ENCODE data around the gene PLA2G4D. TPM values are rescaled to one million over a fixed set of nuclear protein-coding genes. Genes with fewer than 3 reads are reported as not detected.

Gene PLA2G4D
- polyA plus RNA-seq, 1 of the 3 experiments (the other 2 are of a cell fraction): not detected

DNA sequence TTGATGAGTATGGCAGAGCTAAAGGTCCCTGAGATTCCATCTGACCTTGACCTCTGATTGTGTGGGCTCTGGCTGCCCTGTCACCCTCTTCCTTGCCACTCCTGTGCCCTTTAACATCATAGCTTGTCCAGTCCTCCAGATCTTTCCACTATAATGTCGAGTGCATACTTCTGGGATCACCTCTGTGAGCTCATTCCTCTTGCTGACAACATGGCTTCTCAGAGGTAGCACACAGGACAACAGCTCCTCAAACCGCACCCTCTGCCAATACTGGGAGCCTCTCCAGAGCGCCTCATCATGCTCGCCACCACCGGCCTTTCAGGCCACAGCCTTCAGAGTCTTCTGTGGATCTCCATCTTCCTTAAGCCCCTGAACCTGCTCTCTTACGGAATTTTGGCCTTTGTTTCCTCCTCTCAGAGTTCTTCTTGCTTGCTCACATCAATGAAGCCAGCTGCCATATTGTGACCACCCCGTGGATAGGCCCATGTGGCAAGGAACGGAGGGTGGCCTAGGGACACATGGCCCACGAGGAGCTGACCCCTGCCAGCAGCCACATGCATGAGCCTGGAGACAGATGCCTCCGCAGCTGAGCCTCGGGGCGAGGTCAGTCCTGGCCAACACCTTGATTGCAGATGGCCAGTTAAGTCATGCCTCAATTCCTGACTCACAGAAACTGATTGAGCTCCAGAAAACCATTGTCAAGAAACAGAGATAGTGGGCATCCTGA is 31.1 kb downstream of the PLA2G4D start:
- peaks cover 0 to 18% of the 10 kb centered on the region in 2 experiments; a peak in 1 of 4 replicates for H3K4me1 ChIP-seq (ENCODE audit: control insufficient read depth in 1 of 2, insufficient read depth in 2 of 2, low read depth in 1 of 2, low read length in 1 of 2)
- H3K79me2 ChIP-seq (ENCODE audit: insufficient read depth): no peaks in the 10 kb centered on the region
- TF ChIP-seq NFIC (IDR thresholded peaks at IDR 0.05; ENCODE audit: borderline replicate concordance): no peak
- TF ChIP-seq RXRA (IDR thresholded peaks at IDR 0.05; ENCODE audit: borderline replicate concordance, low read depth): no peak
- no peak for TF ChIP-seq FOXM1 (IDR thresholded peaks at IDR 0.05; ENCODE audit: low read depth)
- no peak for TF ChIP-seq RAD21 (IDR thresholded peaks at IDR 0.05; ENCODE audit: low read length)
- no peak for TF ChIP-seq JUND (IDR thresholded peaks at IDR 0.05)
- no peak for TF ChIP-seq EZH2phosphoT487 (IDR thresholded peaks at IDR 0.05; ENCODE audit: borderline replicate concordance, low read depth)
- TF ChIP-seq, protein P1, sequence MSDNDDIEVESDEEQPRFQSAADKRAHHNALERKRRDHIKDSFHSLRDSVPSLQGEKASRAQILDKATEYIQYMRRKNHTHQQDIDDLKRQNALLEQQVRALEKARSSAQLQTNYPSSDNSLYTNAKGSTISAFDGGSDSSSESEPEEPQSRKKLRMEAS (IDR thresholded peaks at IDR 0.05; ENCODE audit: low read depth): no peak
- no peak for TF ChIP-seq FOSL2 (IDR thresholded peaks at IDR 0.05; ENCODE audit: borderline replicate concordance, low read depth)
- TF ChIP-seq, protein P2, sequence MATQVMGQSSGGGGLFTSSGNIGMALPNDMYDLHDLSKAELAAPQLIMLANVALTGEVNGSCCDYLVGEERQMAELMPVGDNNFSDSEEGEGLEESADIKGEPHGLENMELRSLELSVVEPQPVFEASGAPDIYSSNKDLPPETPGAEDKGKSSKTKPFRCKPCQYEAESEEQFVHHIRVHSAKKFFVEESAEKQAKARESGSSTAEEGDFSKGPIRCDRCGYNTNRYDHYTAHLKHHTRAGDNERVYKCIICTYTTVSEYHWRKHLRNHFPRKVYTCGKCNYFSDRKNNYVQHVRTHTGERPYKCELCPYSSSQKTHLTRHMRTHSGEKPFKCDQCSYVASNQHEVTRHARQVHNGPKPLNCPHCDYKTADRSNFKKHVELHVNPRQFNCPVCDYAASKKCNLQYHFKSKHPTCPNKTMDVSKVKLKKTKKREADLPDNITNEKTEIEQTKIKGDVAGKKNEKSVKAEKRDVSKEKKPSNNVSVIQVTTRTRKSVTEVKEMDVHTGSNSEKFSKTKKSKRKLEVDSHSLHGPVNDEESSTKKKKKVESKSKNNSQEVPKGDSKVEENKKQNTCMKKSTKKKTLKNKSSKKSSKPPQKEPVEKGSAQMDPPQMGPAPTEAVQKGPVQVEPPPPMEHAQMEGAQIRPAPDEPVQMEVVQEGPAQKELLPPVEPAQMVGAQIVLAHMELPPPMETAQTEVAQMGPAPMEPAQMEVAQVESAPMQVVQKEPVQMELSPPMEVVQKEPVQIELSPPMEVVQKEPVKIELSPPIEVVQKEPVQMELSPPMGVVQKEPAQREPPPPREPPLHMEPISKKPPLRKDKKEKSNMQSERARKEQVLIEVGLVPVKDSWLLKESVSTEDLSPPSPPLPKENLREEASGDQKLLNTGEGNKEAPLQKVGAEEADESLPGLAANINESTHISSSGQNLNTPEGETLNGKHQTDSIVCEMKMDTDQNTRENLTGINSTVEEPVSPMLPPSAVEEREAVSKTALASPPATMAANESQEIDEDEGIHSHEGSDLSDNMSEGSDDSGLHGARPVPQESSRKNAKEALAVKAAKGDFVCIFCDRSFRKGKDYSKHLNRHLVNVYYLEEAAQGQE (IDR thresholded peaks at IDR 0.05; ENCODE audit: low read depth, low read length): no peak
- TF ChIP-seq, protein P3, sequence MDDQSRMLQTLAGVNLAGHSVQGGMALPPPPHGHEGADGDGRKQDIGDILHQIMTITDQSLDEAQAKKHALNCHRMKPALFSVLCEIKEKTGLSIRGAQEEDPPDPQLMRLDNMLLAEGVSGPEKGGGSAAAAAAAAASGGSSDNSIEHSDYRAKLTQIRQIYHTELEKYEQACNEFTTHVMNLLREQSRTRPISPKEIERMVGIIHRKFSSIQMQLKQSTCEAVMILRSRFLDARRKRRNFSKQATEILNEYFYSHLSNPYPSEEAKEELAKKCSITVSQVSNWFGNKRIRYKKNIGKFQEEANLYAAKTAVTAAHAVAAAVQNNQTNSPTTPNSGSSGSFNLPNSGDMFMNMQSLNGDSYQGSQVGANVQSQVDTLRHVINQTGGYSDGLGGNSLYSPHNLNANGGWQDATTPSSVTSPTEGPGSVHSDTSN (IDR thresholded peaks at IDR 0.05): no peak
- TF ChIP-seq, protein P4, sequence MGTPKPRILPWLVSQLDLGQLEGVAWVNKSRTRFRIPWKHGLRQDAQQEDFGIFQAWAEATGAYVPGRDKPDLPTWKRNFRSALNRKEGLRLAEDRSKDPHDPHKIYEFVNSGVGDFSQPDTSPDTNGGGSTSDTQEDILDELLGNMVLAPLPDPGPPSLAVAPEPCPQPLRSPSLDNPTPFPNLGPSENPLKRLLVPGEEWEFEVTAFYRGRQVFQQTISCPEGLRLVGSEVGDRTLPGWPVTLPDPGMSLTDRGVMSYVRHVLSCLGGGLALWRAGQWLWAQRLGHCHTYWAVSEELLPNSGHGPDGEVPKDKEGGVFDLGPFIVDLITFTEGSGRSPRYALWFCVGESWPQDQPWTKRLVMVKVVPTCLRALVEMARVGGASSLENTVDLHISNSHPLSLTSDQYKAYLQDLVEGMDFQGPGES (IDR thresholded peaks at IDR 0.05; ENCODE audit: low read depth, low read length): no peak
- TF ChIP-seq, protein P5, sequence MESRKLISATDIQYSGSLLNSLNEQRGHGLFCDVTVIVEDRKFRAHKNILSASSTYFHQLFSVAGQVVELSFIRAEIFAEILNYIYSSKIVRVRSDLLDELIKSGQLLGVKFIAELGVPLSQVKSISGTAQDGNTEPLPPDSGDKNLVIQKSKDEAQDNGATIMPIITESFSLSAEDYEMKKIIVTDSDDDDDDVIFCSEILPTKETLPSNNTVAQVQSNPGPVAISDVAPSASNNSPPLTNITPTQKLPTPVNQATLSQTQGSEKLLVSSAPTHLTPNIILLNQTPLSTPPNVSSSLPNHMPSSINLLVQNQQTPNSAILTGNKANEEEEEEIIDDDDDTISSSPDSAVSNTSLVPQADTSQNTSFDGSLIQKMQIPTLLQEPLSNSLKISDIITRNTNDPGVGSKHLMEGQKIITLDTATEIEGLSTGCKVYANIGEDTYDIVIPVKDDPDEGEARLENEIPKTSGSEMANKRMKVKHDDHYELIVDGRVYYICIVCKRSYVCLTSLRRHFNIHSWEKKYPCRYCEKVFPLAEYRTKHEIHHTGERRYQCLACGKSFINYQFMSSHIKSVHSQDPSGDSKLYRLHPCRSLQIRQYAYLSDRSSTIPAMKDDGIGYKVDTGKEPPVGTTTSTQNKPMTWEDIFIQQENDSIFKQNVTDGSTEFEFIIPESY (IDR thresholded peaks at IDR 0.05; ENCODE audit: borderline replicate concordance, low read depth): no peak
- TF ChIP-seq MEF2A (IDR thresholded peaks at IDR 0.05; ENCODE audit: borderline replicate concordance, low read depth): no peak
- TF ChIP-seq SIN3A (IDR thresholded peaks at IDR 0.05; ENCODE audit: borderline replicate concordance, low read depth, low read length): no peak
- TF ChIP-seq, protein P6, sequence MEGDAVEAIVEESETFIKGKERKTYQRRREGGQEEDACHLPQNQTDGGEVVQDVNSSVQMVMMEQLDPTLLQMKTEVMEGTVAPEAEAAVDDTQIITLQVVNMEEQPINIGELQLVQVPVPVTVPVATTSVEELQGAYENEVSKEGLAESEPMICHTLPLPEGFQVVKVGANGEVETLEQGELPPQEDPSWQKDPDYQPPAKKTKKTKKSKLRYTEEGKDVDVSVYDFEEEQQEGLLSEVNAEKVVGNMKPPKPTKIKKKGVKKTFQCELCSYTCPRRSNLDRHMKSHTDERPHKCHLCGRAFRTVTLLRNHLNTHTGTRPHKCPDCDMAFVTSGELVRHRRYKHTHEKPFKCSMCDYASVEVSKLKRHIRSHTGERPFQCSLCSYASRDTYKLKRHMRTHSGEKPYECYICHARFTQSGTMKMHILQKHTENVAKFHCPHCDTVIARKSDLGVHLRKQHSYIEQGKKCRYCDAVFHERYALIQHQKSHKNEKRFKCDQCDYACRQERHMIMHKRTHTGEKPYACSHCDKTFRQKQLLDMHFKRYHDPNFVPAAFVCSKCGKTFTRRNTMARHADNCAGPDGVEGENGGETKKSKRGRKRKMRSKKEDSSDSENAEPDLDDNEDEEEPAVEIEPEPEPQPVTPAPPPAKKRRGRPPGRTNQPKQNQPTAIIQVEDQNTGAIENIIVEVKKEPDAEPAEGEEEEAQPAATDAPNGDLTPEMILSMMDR (IDR thresholded peaks at IDR 0.05): no peak
- no peak for TF ChIP-seq YY1 (IDR thresholded peaks at IDR 0.05; ENCODE audit: low read depth)
- TF ChIP-seq GATA2 (CRISPR knock-in tag; IDR thresholded peaks at IDR 0.05): no peak
- TF ChIP-seq EP300 (IDR thresholded peaks at IDR 0.05; ENCODE audit: borderline replicate concordance in 1 of 2, low read depth in 1 of 2, low read length in 1 of 2): no peak
- no peak for TF ChIP-seq RFX5 (IDR thresholded peaks at IDR 0.05; ENCODE audit: low read length)
- no peak for TF ChIP-seq TAF1 (IDR thresholded peaks at IDR 0.05; ENCODE audit: borderline replicate concordance, low read depth, low read length)
- no peak overlapping the region for H3K4me2 ChIP-seq
- POLR2A ChIA-PET: no interaction called here
- CTCF ChIA-PET: interaction anchor here (0.6 to 17.2 kb wide), 10 partner anchors 21 to 142 kb away, joined by 3 to 293 read pairs (median 3); no protein-coding TSS in a partner anchor
- no peak overlapping the region for H3K4me3 ChIP-seq (ENCODE audit: low read depth in 2 of 2, low read length in 1 of 2)
- H3K27me3 ChIP-seq (ENCODE audit: insufficient read depth): no peaks in the 10 kb centered on the region
- H3K36me3 ChIP-seq (replicated peaks in 1 of 2; ENCODE audit: control insufficient read depth in 1 of 2, insufficient read depth in 2 of 2, low read length in 1 of 2): no peaks in the 10 kb centered on the region
- no peaks in the 10 kb centered on the region for H4K20me1 ChIP-seq (ENCODE audit: insufficient read depth)
- no peaks in the 10 kb centered on the region for H3K9me2 ChIP-seq
- H3K9me3 ChIP-seq: no peaks in the 10 kb centered on the region
- 25% methylated on average over 12 of the region's 12 CpGs for WGBS (ENCODE audit: low lambda C conversion rate)
- no peak for DNase-seq
- no peak overlapping the region for H3K27ac ChIP-seq (ENCODE audit: low read depth in 2 of 2, low read length in 1 of 2)
- no peak overlapping the region for H2AFZ ChIP-seq (ENCODE audit: low read depth)
- no peak overlapping the region for H3K9ac ChIP-seq
- no peaks in the 10 kb centered on the region for H3F3A ChIP-seq (replicated peaks; ENCODE audit: insufficient read depth)

Measured in SK-N-SH (cell line).